HG03432 (cell line): ENCODE data around the gene CYP2C9.
"Not testable (repeated sequence)": the region's sequence is repeated elsewhere in the genome, so short reads cannot be mapped to it uniquely, and the experiment has no call there.

Source experiments
- ATAC-seq: cut with Tn5 transposase; IDR thresholded peaks from one replicate; pipeline ENCODE4 v1.9.1; 2021; ENCODE audit warnings: mild to moderate bottlenecking, moderate library complexity; ENCODE audit not compliant: unreplicated experiment

Gene CYP2C9

GRCh38 chr10:94938383-94938782 is at the start of gene CYP2C9:
Gene CYP2C9, plus strand, starts transcription at chr10:94938658. Its CDS starts 25 bp downstream, at chr10:94938683.
- ATAC-seq, result no peak

- no peak for ATAC-seq
Measured at GRCh38 chr10:94889123-94889522, 49.3 kb upstream of the CYP2C9 start.

GRCh38 chr10:94890264-94891022 is 48.0 kb upstream of the CYP2C9 start:
- no peak for ATAC-seq

GRCh38 chr10:94898414-94898813 is 40.0 kb upstream of the CYP2C9 start:
- not testable (repeated sequence) for ATAC-seq

- ATAC-seq, result no peak
Measured at GRCh38 chr10:94902080-94902479, 36.4 kb upstream of the CYP2C9 start.

- ATAC-seq, result no peak
Measured at GRCh38 chr10:94902570-94902969, 35.9 kb upstream of the CYP2C9 start.

- ATAC-seq, result not testable (repeated sequence)
Measured at GRCh38 chr10:94904506-94905148, 33.8 kb upstream of the CYP2C9 start.

GRCh38 chr10:94916423-94916822 is 22.0 kb upstream of the CYP2C9 start:
- no peak for ATAC-seq

GRCh38 chr10:94936721-94937120 is 1.7 kb upstream of the CYP2C9 start:
- no peak for ATAC-seq

- not testable (repeated sequence) for ATAC-seq
Measured at GRCh38 chr10:94943432-94944103, 5.1 kb downstream of the CYP2C9 start.

- ATAC-seq, result not testable (repeated sequence)
Measured at GRCh38 chr10:94946181-94946580, 7.7 kb downstream of the CYP2C9 start.

GRCh38 chr10:94963901-94964300 is 25.4 kb downstream of the CYP2C9 start:
- ATAC-seq, result peak; percentile 80

GRCh38 chr10:94983555-94983954 is 45.1 kb downstream of the CYP2C9 start:
- ATAC-seq, result no peak

- ATAC-seq, result no peak
Measured at GRCh38 chr10:94989192-94989591, 50.7 kb downstream of the CYP2C9 start.

GRCh38 chr10:94991243-94991888 is 52.9 kb downstream of the CYP2C9 start:
- ATAC-seq, result no peak

GRCh38 chr10:94992811-94993210 is 54.4 kb downstream of the CYP2C9 start:
- ATAC-seq, result no peak

- ATAC-seq, result no peak
Measured at GRCh38 chr10:94997741-94998174, 59.3 kb downstream of the CYP2C9 start.

GRCh38 chr10:95026461-95026860 is 88.0 kb downstream of the CYP2C9 start:
- no peak for ATAC-seq

- no peak for ATAC-seq
Measured at GRCh38 chr10:95031656-95032055, 93.2 kb downstream of the CYP2C9 start.

GRCh38 chr10:95034401-95034800 is 95.9 kb downstream of the CYP2C9 start:
- ATAC-seq, result no peak
